ENCODE measurements around the gene KIAA0408.
"Not testable (repeated sequence)": the region's sequence is repeated elsewhere in the genome, so short reads cannot be mapped to it uniquely, and the experiment has no call there.

KIAA0408 gene

GRCh38 chr6:127412016-127412415 is 47.2 kb downstream of the KIAA0408 start:
- DNase-seq (ENCODE audit: low read depth in 3 of 3): not testable (repeated sequence)

Measured in stimulated activated CD4-positive, alpha-beta T cell treated with anti-CD3 and anti-CD28 coated beads, TNF-alpha, amount 100 ng/mL, for 4 hours (primary cell).